ENCODE measurements around the gene PTCHD4. TPM values are rescaled to one million over a fixed set of nuclear protein-coding genes. Genes with fewer than 3 reads are reported as not detected.

PTCHD4 gene
- total RNA-seq, 4 donors from 2014 or later: 0.29 to 3.3 (median 1.7) TPM

- H3K36me3 ChIP-seq: no peaks in the 10 kb centered on the region
- H3K27ac ChIP-seq: no peak overlapping the region
- H3K4me1 ChIP-seq: peaks cover 0 to 12% of the 10 kb centered on the region in 2 donors
- no peak for DNase-seq
- H3K27me3 ChIP-seq: no peaks in the 10 kb centered on the region
- no peak overlapping the region for H3K4me3 ChIP-seq
- H3K9me3 ChIP-seq: no peaks in the 10 kb centered on the region
- TF ChIP-seq CTCF (IDR thresholded peaks at IDR 0.05): no peak
- TF ChIP-seq POLR2A (IDR thresholded peaks at IDR 0.05): no peak
- intact Hi-C loops (cut with DNase I; ENCODE audit: low total_unique reads): no loop called here
Observed at GRCh38 chr6:48069280-48069679, 41.7 kb downstream of the PTCHD4 start.

GRCh38 chr6:48068278-48069251 is 42.4 kb downstream of the PTCHD4 start:
- TF ChIP-seq CTCF (IDR thresholded peaks at IDR 0.05) (no peak), POLR2A (IDR thresholded peaks at IDR 0.05) (no peak)
- H3K4me3 ChIP-seq: no peak overlapping the region
- peaks cover 0 to 12% of the 10 kb centered on the region in 2 donors for H3K4me1 ChIP-seq
- H3K36me3 ChIP-seq: no peaks in the 10 kb centered on the region
- intact Hi-C loops (cut with DNase I; ENCODE audit: low total_unique reads): no loop called here
- H3K27me3 ChIP-seq: no peaks in the 10 kb centered on the region
- no peaks in the 10 kb centered on the region for H3K9me3 ChIP-seq
- H3K27ac ChIP-seq: no peak overlapping the region
- DNase-seq: no peak

- intact Hi-C loops (cut with DNase I; ENCODE audit: low total_unique reads): no loop called here
- Histone ChIP-seq H3K27ac (no peak overlapping the region), H3K4me1 (peaks cover 0 to 12% of the 10 kb centered on the region in 2 donors), H3K9me3 (no peaks in the 10 kb centered on the region), H3K36me3 (no peaks in the 10 kb centered on the region), H3K27me3 (no peaks in the 10 kb centered on the region), H3K4me3 (no peak overlapping the region)
- DNase-seq: no peak
- TF ChIP-seq POLR2A (IDR thresholded peaks at IDR 0.05): no peak
- TF ChIP-seq CTCF (IDR thresholded peaks at IDR 0.05): no peak
Observed at GRCh38 chr6:48067886-48068277, 43.1 kb downstream of the PTCHD4 start.

GRCh38 chr6:48067148-48067712 is 43.8 kb downstream of the PTCHD4 start:
- Histone ChIP-seq H3K27me3 (no peaks in the 10 kb centered on the region), H3K4me1 (peaks cover 0 to 12% of the 10 kb centered on the region in 2 donors), H3K27ac (no peak overlapping the region), H3K4me3 (no peak overlapping the region), H3K36me3 (no peaks in the 10 kb centered on the region), H3K9me3 (no peaks in the 10 kb centered on the region)
- intact Hi-C loops (cut with DNase I; ENCODE audit: low total_unique reads): no loop called here
- DNase-seq: no peak
- TF ChIP-seq CTCF (IDR thresholded peaks at IDR 0.05) (no peak), POLR2A (IDR thresholded peaks at IDR 0.05) (no peak)

Measured in uterus (tissue), 4 donors.